Uterus (tissue), 4 donors: ENCODE measurements around the gene GPD1L. TPM values are rescaled to one million over a fixed set of nuclear protein-coding genes. Genes with fewer than 3 reads are reported as not detected.
"Not testable (repeated sequence)": the region's sequence is repeated elsewhere in the genome, so short reads cannot be mapped to it uniquely, and the experiment has no call there.

Experiments
- DNase-seq, 2 donors: peaks; one replicate each; pipeline ENCODE4 v3.0.0-alpha.2; 2019 to 2020
- H3K27ac ChIP-seq, 2 donors: fragments of 200-600 bp; sonication (generic); 1 replicate in 1 of 2; 2 replicates in 1 of 2; pipeline ENCODE4 v1.5.1; 2016 to 2018
- H3K27me3 ChIP-seq, 2 donors: fragments of 200-600 bp; sonication (generic); one replicate each; pipeline ENCODE4 v1.5.1; 2018 to 2019; ENCODE audit warnings: control low read depth in 1 of 2
- H3K36me3 ChIP-seq, 2 donors: fragments of 200-600 bp; sonication (generic); one replicate each; pipeline ENCODE4 v1.5.1; 2019; ENCODE audit warnings: control low read depth in 1 of 2
- H3K4me1 ChIP-seq, 2 donors: fragments of 200-600 bp; sonication (generic); one replicate each; pipeline ENCODE4 v1.5.1; 2018 to 2019; ENCODE audit warnings: control low read depth in 1 of 2
- H3K4me3 ChIP-seq, 2 donors: fragments of 200-600 bp; sonication (generic); 1 replicate in 1 of 2; 2 replicates in 1 of 2; pipeline ENCODE4 v1.5.1; 2018 to 2019; ENCODE audit warnings: mild to moderate bottlenecking in 1 of 2
- H3K9me3 ChIP-seq, 2 donors: fragments of 200-600 bp; sonication (generic); one replicate each; pipeline ENCODE4 v1.5.1; 2019; ENCODE audit warnings: control low read depth in 1 of 2
- POLR2A ChIP-seq, 2 donors: fragments of 450-650 bp; IDR thresholded peaks; one replicate each; pipeline ENCODE4 v1.6.1; 2016; ENCODE audit warnings: antibody characterized with exemption in 2 of 2, mild to moderate bottlenecking in 1 of 2, moderate library complexity in 1 of 2
- intact Hi-C: fragments of 100-400 bp; cut with DNase I; formaldehyde crosslinking; loops from one replicate; pipeline ENCODE4 v1.15.1; 2023; ENCODE audit warnings: low total_unique reads
- total RNA-seq, 4 donors: library from RNA; depleted of rRNA in 3 of 4; stranded (reverse); fragments of >200 nt in 3 of 4; gene quantifications; one replicate each; pipeline versions ENCODE4 v1.1.0 to v1.2.4, GENCODE V29; 2014 to 2023
- TF ChIP-seq, protein P1 (sequence below), 4 experiments: fragments of 200-600 bp in 2 of 4; fragments of 450-650 bp in 2 of 4; sonication (generic) in 2 of 4; IDR thresholded peaks; one replicate each; pipeline ENCODE4 v1.5.1; 2016 to 2019; ENCODE audit warnings: antibody characterized with exemption in 4 of 4, mild to moderate bottlenecking in 2 of 4, moderate library complexity in 1 of 4
- donor health status: DM: yes; HTN: yes; CAD: no.

GPD1L gene
- total RNA-seq, 4 donors from 2014 or later: 32.5 to 46.2 (median 41.1) TPM

DNA sequence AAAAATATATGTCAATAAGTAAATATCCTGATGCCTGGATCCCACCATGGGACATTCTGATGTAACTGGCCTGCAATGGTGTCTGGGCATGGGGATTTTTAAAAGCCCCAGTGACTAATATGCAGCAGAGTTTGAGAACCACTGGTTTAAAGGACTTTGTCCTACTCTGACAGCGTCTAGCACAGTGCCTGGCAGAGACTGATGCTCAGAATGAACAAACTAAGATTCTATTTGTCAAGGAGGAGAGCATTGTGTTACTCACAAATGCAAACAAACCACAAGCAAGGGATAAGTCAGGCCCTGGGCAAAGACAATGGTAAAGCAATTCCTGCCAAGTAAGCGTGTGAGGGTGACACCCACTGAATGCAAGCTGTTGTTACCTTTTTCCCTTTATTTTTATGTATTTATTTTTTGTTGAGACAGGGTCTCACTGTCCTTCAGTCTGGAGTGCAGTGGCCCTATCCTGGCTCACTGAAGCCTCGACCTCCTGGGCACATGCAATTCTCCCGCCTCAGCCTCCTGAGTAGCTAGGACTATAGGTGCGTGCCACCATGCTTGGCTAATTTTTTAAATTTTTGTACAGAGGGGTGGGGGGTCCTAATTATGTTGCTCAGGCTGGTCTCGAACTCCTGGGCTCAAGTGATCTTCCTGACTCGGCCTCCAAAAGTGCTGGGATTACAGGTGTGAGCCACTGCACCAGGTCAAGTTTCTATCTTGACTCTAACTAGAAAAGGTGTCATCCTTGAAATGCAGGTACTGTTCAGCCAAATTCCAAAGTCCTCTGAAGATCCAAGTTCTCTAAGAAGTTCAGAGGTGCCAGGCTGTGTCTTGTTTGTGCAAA lies 909 bp upstream of the GPD1L start:
- no peak for TF ChIP-seq POLR2A (IDR thresholded peaks at IDR 0.05)
- TF ChIP-seq, protein P1, sequence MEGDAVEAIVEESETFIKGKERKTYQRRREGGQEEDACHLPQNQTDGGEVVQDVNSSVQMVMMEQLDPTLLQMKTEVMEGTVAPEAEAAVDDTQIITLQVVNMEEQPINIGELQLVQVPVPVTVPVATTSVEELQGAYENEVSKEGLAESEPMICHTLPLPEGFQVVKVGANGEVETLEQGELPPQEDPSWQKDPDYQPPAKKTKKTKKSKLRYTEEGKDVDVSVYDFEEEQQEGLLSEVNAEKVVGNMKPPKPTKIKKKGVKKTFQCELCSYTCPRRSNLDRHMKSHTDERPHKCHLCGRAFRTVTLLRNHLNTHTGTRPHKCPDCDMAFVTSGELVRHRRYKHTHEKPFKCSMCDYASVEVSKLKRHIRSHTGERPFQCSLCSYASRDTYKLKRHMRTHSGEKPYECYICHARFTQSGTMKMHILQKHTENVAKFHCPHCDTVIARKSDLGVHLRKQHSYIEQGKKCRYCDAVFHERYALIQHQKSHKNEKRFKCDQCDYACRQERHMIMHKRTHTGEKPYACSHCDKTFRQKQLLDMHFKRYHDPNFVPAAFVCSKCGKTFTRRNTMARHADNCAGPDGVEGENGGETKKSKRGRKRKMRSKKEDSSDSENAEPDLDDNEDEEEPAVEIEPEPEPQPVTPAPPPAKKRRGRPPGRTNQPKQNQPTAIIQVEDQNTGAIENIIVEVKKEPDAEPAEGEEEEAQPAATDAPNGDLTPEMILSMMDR (IDR thresholded peaks at IDR 0.05): no peak
- Histone ChIP-seq H3K27me3 (no peaks in the 10 kb centered on the region), H3K9me3 (no peaks in the 10 kb centered on the region), H3K36me3 (no peaks in the 10 kb centered on the region), H3K4me3 (peak overlapping the region in 1 of 2 donors; percentile 76), H3K27ac (peak overlapping the region in 1 of 2 donors; percentile 74), H3K4me1 (no peaks in the 10 kb centered on the region)
- no peak for DNase-seq
- intact Hi-C loops: no loop called here

DNA sequence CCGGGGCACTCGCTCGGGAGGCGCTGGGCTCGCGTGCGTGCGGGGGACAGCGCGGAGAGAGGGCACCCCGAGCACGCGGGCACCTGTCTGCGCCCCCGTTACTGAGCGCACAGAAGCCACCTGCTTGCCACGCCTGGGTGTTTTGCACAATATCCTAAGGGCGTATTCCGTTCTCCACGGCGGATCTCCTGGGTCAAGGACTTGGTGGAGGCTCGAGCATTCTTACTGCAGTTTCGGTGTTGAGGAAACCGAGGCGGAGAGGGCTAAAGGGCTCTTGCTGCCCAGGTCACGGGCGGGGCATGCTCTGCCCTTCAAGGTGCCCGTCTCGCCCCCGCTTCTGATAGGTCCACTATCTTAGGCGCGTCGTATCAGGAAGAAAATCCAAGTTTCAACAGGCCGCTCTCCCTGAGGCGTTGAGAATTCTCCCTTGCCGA lies 526 bp downstream of the GPD1L start:
- no peaks in the 10 kb centered on the region for H3K4me1 ChIP-seq
- no peaks in the 10 kb centered on the region for H3K27me3 ChIP-seq
- intact Hi-C loops: no loop called here
- peak overlapping the region; percentile 64 to 74 for H3K27ac ChIP-seq
- no peaks in the 10 kb centered on the region for H3K9me3 ChIP-seq
- TF ChIP-seq, protein P1 (IDR thresholded peaks at IDR 0.05): no peak
- no peak for TF ChIP-seq POLR2A (IDR thresholded peaks at IDR 0.05)
- DNase-seq: peak; percentile 26 to 39
- peak overlapping the region; percentile 38 to 76 for H3K4me3 ChIP-seq
- no peaks in the 10 kb centered on the region for H3K36me3 ChIP-seq

DNA sequence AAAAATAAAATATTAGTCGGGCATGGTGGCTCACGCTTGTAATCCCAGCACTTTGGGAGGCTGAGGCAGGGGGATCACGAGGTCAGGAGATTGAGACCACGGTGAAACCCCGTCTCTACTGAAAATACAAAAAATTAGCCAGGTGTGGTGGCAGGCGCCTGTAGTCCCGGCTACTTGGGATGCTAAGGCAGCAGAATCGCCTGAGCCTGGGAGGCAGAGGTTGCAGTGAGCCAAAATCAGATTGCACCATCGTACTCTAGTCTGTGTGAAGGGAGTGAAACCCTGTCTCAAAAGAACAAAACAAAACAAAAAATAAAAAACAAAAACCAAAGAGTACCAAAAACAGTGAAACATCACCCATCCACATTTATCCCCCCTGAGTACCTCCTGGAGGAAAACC lies 1.8 kb downstream of the GPD1L start:
- H3K9me3 ChIP-seq, H3K4me1 ChIP-seq, DNase-seq, H3K36me3 ChIP-seq, intact Hi-C loops, H3K27me3 ChIP-seq, H3K4me3 ChIP-seq: not testable (repeated sequence)
- peak overlapping the region; percentile 47 to 74 for H3K27ac ChIP-seq

DNA sequence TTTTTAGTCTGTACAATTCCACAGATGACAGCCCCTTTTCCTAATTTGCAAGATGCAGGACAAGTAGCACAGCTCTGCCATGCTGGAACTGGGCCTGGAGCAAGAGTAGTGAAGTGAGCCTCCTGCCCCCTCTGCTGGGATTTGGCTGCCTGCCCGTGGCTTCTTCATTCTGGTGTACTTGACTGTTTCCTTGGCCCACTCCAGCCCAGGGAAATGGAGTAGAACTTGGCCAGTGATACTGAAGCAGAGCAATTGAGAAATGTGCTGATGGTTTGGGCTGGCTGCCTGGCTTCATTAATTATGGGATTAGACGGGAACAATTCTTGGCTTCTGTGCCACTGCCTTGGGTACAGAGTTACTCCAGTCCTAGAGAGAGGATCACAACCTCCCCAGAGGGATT lies 2.8 kb downstream of the GPD1L start:
- DNase-seq: peak; percentile 82 to 85
- intact Hi-C loops: no loop called here
- TF ChIP-seq, protein P1 (IDR thresholded peaks at IDR 0.05): no peak
- TF ChIP-seq POLR2A (IDR thresholded peaks at IDR 0.05): no peak
- H3K27ac ChIP-seq: peak overlapping the region; percentile 47 to 51
- no peaks in the 10 kb centered on the region for H3K27me3 ChIP-seq
- no peaks in the 10 kb centered on the region for H3K4me1 ChIP-seq
- no peaks in the 10 kb centered on the region for H3K36me3 ChIP-seq
- no peak overlapping the region for H3K4me3 ChIP-seq
- H3K9me3 ChIP-seq: no peaks in the 10 kb centered on the region

DNA sequence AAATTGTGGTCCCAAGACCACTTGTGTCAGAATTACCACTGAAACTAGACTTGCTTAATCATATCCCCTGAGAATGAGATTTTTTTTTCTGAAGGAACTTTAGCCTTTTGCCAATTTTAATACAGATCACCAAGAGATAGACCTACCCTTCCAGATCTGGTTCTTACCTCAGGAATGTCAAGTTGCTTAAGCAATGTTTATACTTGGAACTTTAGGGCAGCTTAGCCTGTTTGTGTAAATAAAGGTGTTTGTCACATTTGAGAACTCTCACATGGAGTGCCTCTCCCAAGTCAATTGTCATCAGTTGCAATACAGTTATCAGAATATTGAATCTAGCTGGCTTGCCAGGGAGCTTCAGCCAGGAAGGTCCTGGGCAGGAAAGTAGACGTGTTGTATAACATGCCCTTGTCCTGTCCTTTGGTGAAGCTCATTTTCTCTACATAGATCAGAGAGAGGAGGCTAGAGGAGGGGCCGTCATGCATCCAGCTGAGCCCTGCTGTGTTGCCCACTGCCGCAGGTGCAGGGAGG lies 3.9 kb downstream of the GPD1L start:
- intact Hi-C loops: no loop called here
- peak overlapping the region; percentile 47 to 51 for H3K27ac ChIP-seq
- H3K27me3 ChIP-seq: no peaks in the 10 kb centered on the region
- no peak for DNase-seq
- no peak overlapping the region for H3K4me3 ChIP-seq
- no peaks in the 10 kb centered on the region for H3K36me3 ChIP-seq
- H3K9me3 ChIP-seq: no peaks in the 10 kb centered on the region
- no peaks in the 10 kb centered on the region for H3K4me1 ChIP-seq
- TF ChIP-seq, protein P1 (IDR thresholded peaks at IDR 0.05): no peak
- no peak for TF ChIP-seq POLR2A (IDR thresholded peaks at IDR 0.05)
